Osteoblast (primary cell): ENCODE results near the gene WDTC1. TPM values are rescaled to one million over a fixed set of nuclear protein-coding genes. Genes with fewer than 3 reads are reported as not detected.
A peak's percentile ranks its signal among the peaks of the same experiment; 100 is the strongest.

Source experiments
- DNase-seq: peaks from one replicate; pipeline ENCODE4 v3.0.0; 2011; ENCODE audit warnings: low spot score, mixed read lengths; ENCODE audit not compliant: insufficient read length; ENCODE audit errors: missing footprints
- H2AFZ ChIP-seq: 2 replicates; pipeline ENCODE4 v1.6.0; 2011; ENCODE audit warnings: mild to moderate bottlenecking, low read length
- H3K27ac ChIP-seq: 2 replicates; pipeline ENCODE4 v1.5.1; 2011; ENCODE audit warnings: mild to moderate bottlenecking, low read depth, low read length, moderate library complexity
- H3K27me3 ChIP-seq: 2 replicates; pipeline ENCODE4 v1.6.0; 2012; ENCODE audit warnings: mild to moderate bottlenecking, control low read depth, inconsistent platforms, low read length, moderate library complexity; ENCODE audit not compliant: insufficient read depth
- H3K36me3 ChIP-seq: 2 replicates; pipeline ENCODE4 v1.5.1; 2011; ENCODE audit warnings: mild to moderate bottlenecking, low read length, control low read depth, moderate library complexity; ENCODE audit not compliant: insufficient read depth
- H3K4me1 ChIP-seq: 2 replicates; pipeline ENCODE4 v1.5.1; 2011; ENCODE audit warnings: mild to moderate bottlenecking, low read length, control low read depth, moderate library complexity; ENCODE audit not compliant: insufficient read depth
- H3K4me2 ChIP-seq: 2 replicates; pipeline ENCODE4 v1.6.0; 2011; ENCODE audit warnings: mild to moderate bottlenecking, low read length; ENCODE audit not compliant: insufficient read depth
- H3K4me3 ChIP-seq: fragments of 200-600 bp; sonication (generic); 3 replicates; pipeline ENCODE4 v1.5.1; 2012; ENCODE audit warnings: mild to moderate bottlenecking, low read length, inconsistent platforms; ENCODE audit not compliant: insufficient read depth
- H3K79me2 ChIP-seq: 2 replicates; pipeline ENCODE4 v1.6.0; 2012; ENCODE audit warnings: mild to moderate bottlenecking, low read length, control low read depth, inconsistent platforms; ENCODE audit not compliant: insufficient read depth
- H3K9me3 ChIP-seq: 2 replicates; pipeline ENCODE4 v1.5.1; 2011; ENCODE audit warnings: low read depth, low read length, control low read depth
- H4K20me1 ChIP-seq: 2 replicates; pipeline ENCODE4 v1.6.0; 2012; ENCODE audit warnings: mild to moderate bottlenecking, low read length, control low read depth; ENCODE audit not compliant: insufficient read depth
- CTCF ChIP-seq: IDR thresholded peaks from 2 replicates; pipeline ENCODE4 v1.5.1; 2011; ENCODE audit warnings: mild to moderate bottlenecking, low read depth, low read length, moderate library complexity; ENCODE audit errors: extremely low read depth
- total RNA-seq: library from RNA; depleted of rRNA; stranded (reverse); fragments of >200 nt; gene quantifications from 2 replicates; pipeline ENCODE4 v1.2.3, GENCODE V29; 2012

WDTC1 gene
- total RNA-seq, 1 donor, result 34.4 TPM

- Histone ChIP-seq H4K20me1 (peaks cover 1% of the 10 kb centered on the region), H3K27ac (no peak overlapping the region), H2AFZ (no peak overlapping the region), H3K27me3 (no peaks in the 10 kb centered on the region), H3K36me3 (peaks cover 19% of the 10 kb centered on the region), H3K4me3 (no peak overlapping the region), H3K4me1 (peaks cover 14% of the 10 kb centered on the region), H3K4me2 (no peak overlapping the region), H3K9me3 (no peaks in the 10 kb centered on the region), H3K79me2 (no peaks in the 10 kb centered on the region)
- no peak for TF ChIP-seq CTCF
- DNase-seq, result peak; percentile 80
These were observed 104.8 kb downstream of the WDTC1 start for GRCh38 chr1:27339213-27339612.

GRCh38 chr1:27341525-27342252, 107.3 kb downstream of the WDTC1 start, which contains the start of gene SYTL1:
Gene SYTL1, plus strand, starts transcription at chr1:27342022. Its CDS starts 3,313 bp downstream, at chr1:27345335.
- no peaks in the 10 kb centered on the region for H3K9me3 ChIP-seq
- DNase-seq, result peak; percentile 98
- H3K79me2 ChIP-seq, result no peaks in the 10 kb centered on the region
- H3K4me2 ChIP-seq, result peak within 1 kb of the TSS; percentile 60
- no peak within 1 kb of the TSS for H3K27ac ChIP-seq
- TF ChIP-seq CTCF, result no peak
- H3K36me3 ChIP-seq, result no peaks in the 10 kb centered on the region
- no peaks in the 10 kb centered on the region for H4K20me1 ChIP-seq
- peaks cover 14% of the 10 kb centered on the region for H3K4me1 ChIP-seq
- H2AFZ ChIP-seq, result peak within 1 kb of the TSS; percentile 56
- H3K27me3 ChIP-seq, result no peaks in the 10 kb centered on the region
- peak within 1 kb of the TSS; percentile 16 for H3K4me3 ChIP-seq

GRCh38 chr1:27342391-27342777, 108.0 kb downstream of the WDTC1 start:
- Histone ChIP-seq H3K9me3 (no peaks in the 10 kb centered on the region), H2AFZ (no peak overlapping the region), H3K27me3 (no peaks in the 10 kb centered on the region), H3K4me1 (peaks cover 14% of the 10 kb centered on the region), H3K4me2 (no peak overlapping the region), H3K36me3 (no peaks in the 10 kb centered on the region), H3K4me3 (no peak overlapping the region), H3K79me2 (no peaks in the 10 kb centered on the region), H4K20me1 (no peaks in the 10 kb centered on the region), H3K27ac (no peak overlapping the region)
- TF ChIP-seq CTCF, result no peak
- peak; percentile 74 for DNase-seq

GRCh38 chr1:27342778-27343638, 108.6 kb downstream of the WDTC1 start:
- peaks cover 14% of the 10 kb centered on the region for H3K4me1 ChIP-seq
- H2AFZ ChIP-seq, result no peak overlapping the region
- H3K4me3 ChIP-seq, result no peak overlapping the region
- no peak for TF ChIP-seq CTCF
- no peaks in the 10 kb centered on the region for H3K9me3 ChIP-seq
- H3K27ac ChIP-seq, result no peak overlapping the region
- H4K20me1 ChIP-seq, result no peaks in the 10 kb centered on the region
- DNase-seq, result peak; percentile 71
- no peaks in the 10 kb centered on the region for H3K27me3 ChIP-seq
- no peaks in the 10 kb centered on the region for H3K36me3 ChIP-seq
- H3K79me2 ChIP-seq, result no peaks in the 10 kb centered on the region
- H3K4me2 ChIP-seq, result no peak overlapping the region
